Ramos (cell line): ENCODE results near the gene ENTREP1.

Source experiments
- in situ Hi-C: fragments of 300-500 bp; cut with MboI; formaldehyde crosslinking; loops from one replicate; pipeline ENCODE4 v1.14.3; 2022; ENCODE audit warnings: low sequenced_read_pairs; ENCODE audit not compliant: unreplicated experiment

ENTREP1 gene

GRCh38 chr9:69357821-69358220 is 32.8 kb downstream of the ENTREP1 start:
- in situ Hi-C loops = no loop called here

GRCh38 chr9:69363191-69363590 is 38.2 kb downstream of the ENTREP1 start:
- in situ Hi-C loops = no loop called here

GRCh38 chr9:69364510-69365150 is 39.6 kb downstream of the ENTREP1 start:
- in situ Hi-C loops = no loop called here

- in situ Hi-C loops = no loop called here
These were observed 45.4 kb downstream of the ENTREP1 start for GRCh38 chr9:69370430-69370829.

- in situ Hi-C loops = no loop called here
These were observed 46.0 kb downstream of the ENTREP1 start for GRCh38 chr9:69371001-69371400.

GRCh38 chr9:69376651-69377050 is 51.6 kb downstream of the ENTREP1 start:
- in situ Hi-C loops = loop anchor here (25.0 kb wide), 1 partner anchor 314 kb away; no protein-coding TSS in a partner anchor

- in situ Hi-C loops = loop anchor here (25.0 kb wide), 1 partner anchor 315 kb away; no protein-coding TSS in a partner anchor
These were observed 52.3 kb downstream of the ENTREP1 start for GRCh38 chr9:69377291-69377690.

GRCh38 chr9:69377981-69378380 is 53.0 kb downstream of the ENTREP1 start:
- in situ Hi-C loops = loop anchor here (25.0 kb wide), 1 partner anchor 316 kb away; no protein-coding TSS in a partner anchor

- in situ Hi-C loops = loop anchor here (25.0 kb wide), 1 partner anchor 317 kb away; no protein-coding TSS in a partner anchor
These were observed 54.4 kb downstream of the ENTREP1 start for GRCh38 chr9:69379270-69379982.

- in situ Hi-C loops = loop anchor here (25.0 kb wide), 1 partner anchor 318 kb away; no protein-coding TSS in a partner anchor
These were observed 55.3 kb downstream of the ENTREP1 start for GRCh38 chr9:69380301-69380700.

GRCh38 chr9:69380811-69381210 is 55.8 kb downstream of the ENTREP1 start:
- in situ Hi-C loops = loop anchor here (25.0 kb wide), 1 partner anchor 319 kb away; no protein-coding TSS in a partner anchor

GRCh38 chr9:69382135-69382534 is 57.1 kb downstream of the ENTREP1 start:
- in situ Hi-C loops = loop anchor here (25.0 kb wide), 1 partner anchor 320 kb away; no protein-coding TSS in a partner anchor

GRCh38 chr9:69385581-69386033 is 60.6 kb downstream of the ENTREP1 start:
- in situ Hi-C loops = loop anchor here (25.0 kb wide), 1 partner anchor 323 kb away; no protein-coding TSS in a partner anchor

GRCh38 chr9:69386651-69387050 is 61.6 kb downstream of the ENTREP1 start:
- in situ Hi-C loops = loop anchor here (25.0 kb wide), 1 partner anchor 324 kb away; no protein-coding TSS in a partner anchor

GRCh38 chr9:69388596-69388995 is 63.6 kb downstream of the ENTREP1 start:
- in situ Hi-C loops = loop anchor here (25.0 kb wide), 1 partner anchor 326 kb away; no protein-coding TSS in a partner anchor

- in situ Hi-C loops = loop anchor here (25.0 kb wide), 1 partner anchor 327 kb away; no protein-coding TSS in a partner anchor
These were observed 64.5 kb downstream of the ENTREP1 start for GRCh38 chr9:69389437-69389995.

- in situ Hi-C loops = loop anchor here (25.0 kb wide), 1 partner anchor 329 kb away; no protein-coding TSS in a partner anchor
These were observed 66.5 kb downstream of the ENTREP1 start for GRCh38 chr9:69391487-69391886.

GRCh38 chr9:69391946-69392345 is 66.9 kb downstream of the ENTREP1 start:
- in situ Hi-C loops = loop anchor here (25.0 kb wide), 1 partner anchor 330 kb away; no protein-coding TSS in a partner anchor

- in situ Hi-C loops = loop anchor here (25.0 kb wide), 1 partner anchor 331 kb away; no protein-coding TSS in a partner anchor
These were observed 67.8 kb downstream of the ENTREP1 start for GRCh38 chr9:69392826-69393225.

- in situ Hi-C loops = loop anchor here (25.0 kb wide), 1 partner anchor 331 kb away; no protein-coding TSS in a partner anchor
These were observed 68.4 kb downstream of the ENTREP1 start for GRCh38 chr9:69393425-69393824.
